BE2C (cell line): Measurements from ENCODE around the gene NUP153.

ENCODE experiments used
- DNase-seq: peaks from one replicate; pipeline ENCODE4 v3.0.0-alpha.2; 2020
- H3K27me3 ChIP-seq: fragments of 250-450 bp; sonication (Bioruptor Pico); 2 replicates; pipeline ENCODE4 v1.5.1; 2020; ENCODE audit warnings: mild to moderate bottlenecking
- H3K36me3 ChIP-seq: fragments of 250-450 bp; sonication (Bioruptor Pico); 2 replicates; pipeline ENCODE4 v1.5.1; 2020; ENCODE audit warnings: mild to moderate bottlenecking
- H3K4me1 ChIP-seq: fragments of 250-450 bp; sonication (Bioruptor Pico); 2 replicates; pipeline ENCODE4 v1.5.1; 2020
- H3K4me3 ChIP-seq: 2 replicates; pipeline ENCODE4 v1.5.1; 2011; ENCODE audit warnings: low read depth, low read length
- H3K9me3 ChIP-seq: fragments of 250-450 bp; sonication (Bioruptor Pico); 2 replicates; pipeline ENCODE4 v1.5.1; 2020
- TF ChIP-seq, protein P1 (sequence below): IDR thresholded peaks from 2 replicates; pipeline ENCODE4 v1.5.1; 2012; ENCODE audit warnings: mild to moderate bottlenecking, low read depth, low read length

The NUP153 gene

DNA sequence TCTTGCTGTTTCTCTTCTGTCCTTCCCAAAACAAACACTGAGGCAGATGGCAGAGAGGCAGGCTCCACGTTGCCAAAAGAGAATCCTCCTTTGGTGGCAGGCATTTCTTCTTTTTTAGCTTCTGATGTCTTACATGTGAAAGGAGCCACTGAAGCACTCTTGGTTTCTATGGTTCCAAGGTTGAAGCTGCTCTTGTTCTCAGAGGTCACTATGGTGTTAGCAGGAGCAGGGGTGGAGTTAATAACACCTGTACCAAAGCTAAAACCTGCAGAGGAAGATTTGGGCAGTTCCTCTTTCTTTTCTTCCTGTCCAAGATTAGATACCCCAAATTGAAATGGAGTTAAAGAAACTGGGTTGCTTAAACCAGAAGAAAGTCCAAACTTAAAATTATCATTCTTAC lies 77.9 kb downstream of the NUP153 start:
- no peaks in the 10 kb centered on the region for H3K9me3 ChIP-seq
- TF ChIP-seq, protein P1, sequence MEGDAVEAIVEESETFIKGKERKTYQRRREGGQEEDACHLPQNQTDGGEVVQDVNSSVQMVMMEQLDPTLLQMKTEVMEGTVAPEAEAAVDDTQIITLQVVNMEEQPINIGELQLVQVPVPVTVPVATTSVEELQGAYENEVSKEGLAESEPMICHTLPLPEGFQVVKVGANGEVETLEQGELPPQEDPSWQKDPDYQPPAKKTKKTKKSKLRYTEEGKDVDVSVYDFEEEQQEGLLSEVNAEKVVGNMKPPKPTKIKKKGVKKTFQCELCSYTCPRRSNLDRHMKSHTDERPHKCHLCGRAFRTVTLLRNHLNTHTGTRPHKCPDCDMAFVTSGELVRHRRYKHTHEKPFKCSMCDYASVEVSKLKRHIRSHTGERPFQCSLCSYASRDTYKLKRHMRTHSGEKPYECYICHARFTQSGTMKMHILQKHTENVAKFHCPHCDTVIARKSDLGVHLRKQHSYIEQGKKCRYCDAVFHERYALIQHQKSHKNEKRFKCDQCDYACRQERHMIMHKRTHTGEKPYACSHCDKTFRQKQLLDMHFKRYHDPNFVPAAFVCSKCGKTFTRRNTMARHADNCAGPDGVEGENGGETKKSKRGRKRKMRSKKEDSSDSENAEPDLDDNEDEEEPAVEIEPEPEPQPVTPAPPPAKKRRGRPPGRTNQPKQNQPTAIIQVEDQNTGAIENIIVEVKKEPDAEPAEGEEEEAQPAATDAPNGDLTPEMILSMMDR, result no peak
- H3K4me3 ChIP-seq, result no peak overlapping the region
- H3K27me3 ChIP-seq, result no peaks in the 10 kb centered on the region
- no peaks in the 10 kb centered on the region for H3K4me1 ChIP-seq
- no peak for DNase-seq
- peaks cover 85% of the 10 kb centered on the region for H3K36me3 ChIP-seq

DNA sequence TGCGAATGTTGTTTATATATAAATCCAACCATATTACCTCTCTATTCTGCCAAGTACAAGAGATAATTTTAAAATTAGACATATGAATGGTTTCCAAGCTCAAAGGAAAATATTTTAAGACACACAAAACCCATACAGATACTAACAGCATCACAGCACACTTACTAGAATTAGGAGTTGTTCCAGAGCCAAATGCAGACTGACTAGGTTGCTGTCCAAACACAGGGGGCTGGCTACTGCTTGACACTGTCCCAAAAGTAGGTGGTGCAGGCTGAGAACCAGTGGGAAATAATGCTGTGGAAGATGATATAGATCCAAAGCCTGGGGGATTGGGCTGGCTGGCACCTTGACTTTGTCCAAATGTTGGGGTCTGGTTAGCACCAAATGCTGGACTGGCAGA lies 82.3 kb downstream of the NUP153 start:
- H3K4me1 ChIP-seq, result no peaks in the 10 kb centered on the region
- H3K4me3 ChIP-seq, result no peak overlapping the region
- H3K36me3 ChIP-seq, result peaks cover 74% of the 10 kb centered on the region
- DNase-seq, result no peak
- H3K9me3 ChIP-seq, result no peaks in the 10 kb centered on the region
- TF ChIP-seq, protein P1, result no peak
- no peaks in the 10 kb centered on the region for H3K27me3 ChIP-seq

DNA sequence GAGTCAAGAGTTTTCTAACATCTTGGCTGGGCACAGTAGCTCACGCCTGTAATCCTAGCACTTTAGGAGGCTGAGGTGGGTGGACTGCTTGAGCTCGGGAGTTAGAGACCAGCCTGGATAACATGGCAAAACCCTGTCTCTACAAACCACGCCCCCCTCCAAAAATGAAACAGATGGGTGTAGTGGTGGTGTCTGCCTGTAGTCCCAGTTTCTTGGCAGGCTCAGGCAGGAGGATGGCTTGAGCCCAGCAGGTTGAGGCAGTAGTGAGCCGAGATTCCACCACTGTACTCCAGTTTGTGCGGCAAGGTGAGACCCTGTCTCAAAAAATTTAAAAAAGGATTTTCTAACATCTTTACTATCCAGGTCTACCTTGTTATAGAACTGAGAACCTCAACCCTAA lies 84.6 kb downstream of the NUP153 start:
- Histone ChIP-seq H3K9me3 (no peaks in the 10 kb centered on the region), H3K4me3 (no peak overlapping the region), H3K4me1 (0 out of 2 replicates have a peak, but pooled peaks cover 5% of the 10 kb centered on the region), H3K36me3 (peaks cover 59% of the 10 kb centered on the region), H3K27me3 (no peaks in the 10 kb centered on the region)
- DNase-seq, result no peak
- TF ChIP-seq, protein P1, result no peak

DNA sequence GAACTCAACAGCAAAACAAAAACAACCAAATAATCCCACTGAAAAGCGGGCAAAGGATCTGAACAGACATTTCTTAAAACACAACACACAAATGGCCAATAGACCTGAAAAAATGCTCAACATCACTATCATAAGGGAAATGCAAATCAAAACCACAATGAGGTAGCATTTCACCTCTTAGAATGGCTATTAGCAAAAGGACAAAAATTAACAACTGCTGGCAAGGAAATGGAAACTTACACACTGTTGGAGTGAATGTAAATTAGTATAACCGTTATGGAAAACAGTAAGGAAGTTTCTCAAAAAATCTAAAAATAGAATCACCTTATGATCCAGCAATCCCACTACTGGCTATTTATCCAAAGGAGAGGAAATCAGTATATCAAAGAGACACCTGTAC lies 85.7 kb downstream of the NUP153 start:
- peaks cover 57% of the 10 kb centered on the region for H3K36me3 ChIP-seq
- no peak overlapping the region for H3K4me3 ChIP-seq

DNA sequence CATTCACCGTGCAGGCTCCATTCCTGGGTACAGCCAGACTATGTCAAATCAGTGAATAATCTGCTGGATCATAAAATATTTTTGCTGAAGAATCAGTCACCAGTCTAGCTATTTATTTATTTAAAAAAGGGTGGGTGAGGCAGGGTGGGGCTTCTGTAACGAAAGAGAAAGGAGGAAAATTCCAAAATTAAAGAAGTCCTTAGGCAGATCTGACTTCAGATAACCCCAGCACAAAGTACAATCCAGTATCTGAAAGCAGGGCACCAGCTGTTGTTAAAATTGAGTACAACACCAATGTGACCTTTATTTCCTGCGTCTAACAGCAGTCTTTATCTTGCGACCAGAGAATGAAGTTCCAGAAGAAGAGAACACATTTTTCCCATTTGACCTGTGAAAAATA lies 90.9 kb downstream of the NUP153 start:
- Histone ChIP-seq H3K4me1 (0 out of 2 replicates have a peak, but pooled peaks cover 5% of the 10 kb centered on the region), H3K36me3 (peaks cover 28% of the 10 kb centered on the region), H3K27me3 (no peaks in the 10 kb centered on the region), H3K9me3 (no peaks in the 10 kb centered on the region), H3K4me3 (no peak overlapping the region)
- TF ChIP-seq, protein P1, result no peak
- DNase-seq, result no peak

More for the DNA sequence above, 85.7 kb downstream of the NUP153 start:
- DNase-seq, result no peak
- Histone ChIP-seq H3K27me3 (no peaks in the 10 kb centered on the region), H3K4me1 (0 out of 2 replicates have a peak, but pooled peaks cover 5% of the 10 kb centered on the region), H3K9me3 (no peaks in the 10 kb centered on the region)
- TF ChIP-seq, protein P1, result no peak

DNA sequence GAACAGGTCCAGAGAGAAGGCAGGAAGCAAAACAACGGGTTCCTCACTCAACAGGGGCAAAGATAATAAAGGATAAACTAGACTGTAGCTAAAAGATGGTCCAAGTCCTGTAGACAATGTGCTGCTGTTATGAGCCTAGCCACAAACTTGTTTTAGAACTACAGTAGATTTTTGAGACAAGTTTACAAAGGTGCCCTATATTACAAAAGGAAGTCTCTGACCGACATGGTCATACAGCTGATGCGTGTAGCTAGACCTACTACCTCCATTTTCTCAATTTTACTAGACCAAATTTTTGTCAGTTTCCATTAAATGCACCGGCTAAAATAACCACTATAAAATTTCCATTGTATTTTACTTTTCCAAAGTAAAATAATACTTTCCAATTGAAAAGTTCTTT lies 94.7 kb downstream of the NUP153 start:
- H3K4me3 ChIP-seq, result no peak overlapping the region
- no peak for DNase-seq
- H3K4me1 ChIP-seq, result no peaks in the 10 kb centered on the region
- peaks cover 30% of the 10 kb centered on the region for H3K36me3 ChIP-seq
- no peaks in the 10 kb centered on the region for H3K27me3 ChIP-seq
- TF ChIP-seq, protein P1, result no peak
- no peaks in the 10 kb centered on the region for H3K9me3 ChIP-seq
